GM21619 (cell line): ENCODE results near the gene SNTG2.
"Not testable (repeated sequence)": the region's sequence is repeated elsewhere in the genome, so short reads cannot be mapped to it uniquely, and the experiment has no call there.

Experiments used
- ATAC-seq: cut with Tn5 transposase; IDR thresholded peaks from one replicate; pipeline ENCODE4 v1.9.1; 2021; ENCODE audit not compliant: unreplicated experiment

SNTG2 gene

GRCh38 chr2:1088192-1088860, 137.7 kb downstream of the SNTG2 start:
- no peak for ATAC-seq

GRCh38 chr2:1088940-1089339, 138.3 kb downstream of the SNTG2 start:
- ATAC-seq = no peak

- no peak for ATAC-seq
These were observed 141.4 kb downstream of the SNTG2 start for GRCh38 chr2:1091895-1092585.

GRCh38 chr2:1093668-1094067, 143.0 kb downstream of the SNTG2 start:
- ATAC-seq = not testable (repeated sequence)

- no peak for ATAC-seq
These were observed 146.5 kb downstream of the SNTG2 start for GRCh38 chr2:1097101-1097500.

- no peak for ATAC-seq
These were observed 148.8 kb downstream of the SNTG2 start for GRCh38 chr2:1099418-1099817.

- ATAC-seq = no peak
These were observed 150.5 kb downstream of the SNTG2 start for GRCh38 chr2:1101011-1101782.

- no peak for ATAC-seq
These were observed 151.4 kb downstream of the SNTG2 start for GRCh38 chr2:1101982-1102590.

GRCh38 chr2:1104364-1104763, 153.7 kb downstream of the SNTG2 start:
- ATAC-seq = no peak

- ATAC-seq = not testable (repeated sequence)
These were observed 155.7 kb downstream of the SNTG2 start for GRCh38 chr2:1106344-1106743.

GRCh38 chr2:1115843-1116539, 165.3 kb downstream of the SNTG2 start:
- no peak for ATAC-seq

GRCh38 chr2:1117569-1117968, 166.9 kb downstream of the SNTG2 start:
- ATAC-seq = no peak

GRCh38 chr2:1125217-1125616, 174.6 kb downstream of the SNTG2 start:
- no peak for ATAC-seq

- no peak for ATAC-seq
These were observed 175.2 kb downstream of the SNTG2 start for GRCh38 chr2:1125633-1126370.

GRCh38 chr2:1129982-1130381, 179.3 kb downstream of the SNTG2 start:
- no peak for ATAC-seq

- no peak for ATAC-seq
These were observed 180.3 kb downstream of the SNTG2 start for GRCh38 chr2:1130922-1131321.

GRCh38 chr2:1132328-1132969, 181.8 kb downstream of the SNTG2 start:
- ATAC-seq = no peak

GRCh38 chr2:1133896-1134295, 183.2 kb downstream of the SNTG2 start:
- not testable (repeated sequence) for ATAC-seq

- no peak for ATAC-seq
These were observed 184.0 kb downstream of the SNTG2 start for GRCh38 chr2:1134629-1135028.

GRCh38 chr2:1136067-1136466, 185.4 kb downstream of the SNTG2 start:
- ATAC-seq = no peak
